Upper lobe of left lung (tissue), 4 donors: ENCODE results near the gene BBS9.

ENCODE experiments used
- EP300 ChIP-seq, 4 donors: sonication (generic); formaldehyde crosslinking; IDR thresholded peaks; one replicate each; pipeline ENCODE4 v1.5.1; 2017; ENCODE audit warnings: antibody characterized with exemption in 4 of 4, control low read depth in 2 of 4
- POLR2A ChIP-seq, 4 donors: fragments of 450-650 bp; IDR thresholded peaks; one replicate each; pipeline ENCODE4 v1.5.1; 2016 to 2017; ENCODE audit warnings: antibody characterized with exemption in 4 of 4, mild to moderate bottlenecking in 2 of 4
- POLR2AphosphoS5 ChIP-seq, 2 donors: sonication (generic); formaldehyde crosslinking; IDR thresholded peaks; one replicate each; pipeline ENCODE4 v1.5.1; 2017; ENCODE audit warnings: antibody characterized with exemption in 2 of 2
- TF ChIP-seq, protein P1 (sequence below), 6 experiments: fragments of 450-650 bp in 4 of 6; fragments of 200-600 bp in 2 of 6; sonication (generic) in 2 of 6; IDR thresholded peaks; one replicate each; pipeline ENCODE4 v1.5.1; 2016 to 2019; ENCODE audit warnings: antibody characterized with exemption in 6 of 6

DNA sequence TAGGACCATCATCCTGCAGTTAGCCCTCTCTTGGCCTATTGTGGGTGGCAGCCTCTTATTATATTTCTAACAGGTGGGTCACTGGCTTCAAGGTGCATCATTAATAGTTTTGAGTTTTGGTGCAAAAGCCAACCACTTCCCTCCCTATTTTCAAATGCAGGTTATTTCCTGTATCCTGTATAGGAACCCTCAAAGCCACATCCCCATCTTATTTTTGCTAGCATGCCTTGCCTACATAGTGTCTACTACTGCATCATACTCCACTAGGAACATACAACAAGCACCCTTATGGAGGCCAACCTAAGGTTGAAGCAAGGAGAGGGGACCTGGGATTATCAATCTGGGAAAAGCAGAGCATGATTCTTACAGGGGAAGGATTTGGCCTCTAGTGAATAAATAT, 264.4 kb downstream of the BBS9 start:
- TF ChIP-seq, protein P1, sequence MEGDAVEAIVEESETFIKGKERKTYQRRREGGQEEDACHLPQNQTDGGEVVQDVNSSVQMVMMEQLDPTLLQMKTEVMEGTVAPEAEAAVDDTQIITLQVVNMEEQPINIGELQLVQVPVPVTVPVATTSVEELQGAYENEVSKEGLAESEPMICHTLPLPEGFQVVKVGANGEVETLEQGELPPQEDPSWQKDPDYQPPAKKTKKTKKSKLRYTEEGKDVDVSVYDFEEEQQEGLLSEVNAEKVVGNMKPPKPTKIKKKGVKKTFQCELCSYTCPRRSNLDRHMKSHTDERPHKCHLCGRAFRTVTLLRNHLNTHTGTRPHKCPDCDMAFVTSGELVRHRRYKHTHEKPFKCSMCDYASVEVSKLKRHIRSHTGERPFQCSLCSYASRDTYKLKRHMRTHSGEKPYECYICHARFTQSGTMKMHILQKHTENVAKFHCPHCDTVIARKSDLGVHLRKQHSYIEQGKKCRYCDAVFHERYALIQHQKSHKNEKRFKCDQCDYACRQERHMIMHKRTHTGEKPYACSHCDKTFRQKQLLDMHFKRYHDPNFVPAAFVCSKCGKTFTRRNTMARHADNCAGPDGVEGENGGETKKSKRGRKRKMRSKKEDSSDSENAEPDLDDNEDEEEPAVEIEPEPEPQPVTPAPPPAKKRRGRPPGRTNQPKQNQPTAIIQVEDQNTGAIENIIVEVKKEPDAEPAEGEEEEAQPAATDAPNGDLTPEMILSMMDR (IDR thresholded peaks at IDR 0.05), result no peak
- TF ChIP-seq POLR2A (IDR thresholded peaks at IDR 0.05) (no peak), EP300 (IDR thresholded peaks at IDR 0.05) (no peak), POLR2AphosphoS5 (IDR thresholded peaks at IDR 0.05) (no peak)
